D721Med (cell line): ENCODE results near the gene SBF2.
"Not testable (repeated sequence)": the region's sequence is repeated elsewhere in the genome, so short reads cannot be mapped to it uniquely, and the experiment has no call there.

Experiments used
- DNase-seq: peaks from one replicate; pipeline ENCODE4 v3.0.0; 2011; ENCODE audit warnings: low spot score; ENCODE audit not compliant: insufficient read length
- FAIRE-seq: peaks from 2 replicates; lab custom pipeline; 2011; peaks lifted over from hg19 to GRCh38; lab: Jason Lieb, UNC
- TF ChIP-seq, protein P1 (sequence below): IDR thresholded peaks from 2 replicates; pipeline ENCODE4 v1.5.1; 2012; ENCODE audit warnings: mild to moderate bottlenecking, control low read depth; ENCODE audit not compliant: insufficient read depth; ENCODE audit errors: missing control alignments

Gene SBF2

DNA sequence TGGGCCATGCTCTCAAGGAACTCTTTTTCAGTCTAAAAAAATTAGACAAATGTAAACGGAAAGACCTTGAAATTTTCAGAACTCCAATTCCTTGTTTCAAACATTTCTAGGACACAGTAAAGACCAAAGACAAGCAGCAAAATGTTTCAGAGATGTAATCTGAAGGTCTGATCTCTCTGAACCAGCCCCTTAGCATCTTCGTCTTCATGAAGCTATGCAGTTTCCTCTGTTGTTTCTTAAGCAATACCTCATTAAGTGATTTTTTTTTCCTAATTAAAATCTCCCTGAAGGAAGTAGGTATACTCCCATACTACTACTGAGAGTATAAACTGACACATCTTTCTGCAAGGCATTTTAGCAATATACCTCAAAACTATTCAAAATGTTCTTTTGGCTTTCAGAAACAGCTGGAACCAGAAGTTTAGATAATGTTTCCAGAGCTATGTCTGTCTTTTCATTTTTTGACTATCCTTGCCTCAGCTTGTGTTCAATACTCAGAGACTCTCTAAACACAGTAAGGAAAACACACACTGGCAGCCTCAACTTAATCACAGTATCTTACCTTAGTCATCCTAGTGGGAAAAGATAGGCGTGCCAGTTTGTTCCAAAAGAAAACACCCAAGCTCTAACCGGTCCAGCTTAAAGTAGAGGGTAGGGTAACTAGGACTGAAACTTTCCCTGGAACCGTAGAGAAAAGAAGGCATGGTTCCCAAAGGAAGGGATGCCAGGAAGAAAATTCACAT is 25.1 kb downstream of the SBF2 start:
- FAIRE-seq = no peak
- TF ChIP-seq, protein P1, sequence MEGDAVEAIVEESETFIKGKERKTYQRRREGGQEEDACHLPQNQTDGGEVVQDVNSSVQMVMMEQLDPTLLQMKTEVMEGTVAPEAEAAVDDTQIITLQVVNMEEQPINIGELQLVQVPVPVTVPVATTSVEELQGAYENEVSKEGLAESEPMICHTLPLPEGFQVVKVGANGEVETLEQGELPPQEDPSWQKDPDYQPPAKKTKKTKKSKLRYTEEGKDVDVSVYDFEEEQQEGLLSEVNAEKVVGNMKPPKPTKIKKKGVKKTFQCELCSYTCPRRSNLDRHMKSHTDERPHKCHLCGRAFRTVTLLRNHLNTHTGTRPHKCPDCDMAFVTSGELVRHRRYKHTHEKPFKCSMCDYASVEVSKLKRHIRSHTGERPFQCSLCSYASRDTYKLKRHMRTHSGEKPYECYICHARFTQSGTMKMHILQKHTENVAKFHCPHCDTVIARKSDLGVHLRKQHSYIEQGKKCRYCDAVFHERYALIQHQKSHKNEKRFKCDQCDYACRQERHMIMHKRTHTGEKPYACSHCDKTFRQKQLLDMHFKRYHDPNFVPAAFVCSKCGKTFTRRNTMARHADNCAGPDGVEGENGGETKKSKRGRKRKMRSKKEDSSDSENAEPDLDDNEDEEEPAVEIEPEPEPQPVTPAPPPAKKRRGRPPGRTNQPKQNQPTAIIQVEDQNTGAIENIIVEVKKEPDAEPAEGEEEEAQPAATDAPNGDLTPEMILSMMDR = no peak
- DNase-seq = no peak

- DNase-seq (no peak), FAIRE-seq (no peak)
Observed at GRCh38 chr11:10267821-10268220, 26.2 kb downstream of the SBF2 start.

GRCh38 chr11:10265936-10266335 is 28.1 kb downstream of the SBF2 start:
- DNase-seq (no peak), FAIRE-seq (no peak)
- TF ChIP-seq, protein P1 = no peak

More at GRCh38 chr11:10267821-10268220, 26.2 kb downstream of the SBF2 start:
- TF ChIP-seq, protein P1 = no peak

GRCh38 chr11:10264716-10265115 is 29.3 kb downstream of the SBF2 start:
- not testable (repeated sequence) for FAIRE-seq, DNase-seq

- DNase-seq (no peak), FAIRE-seq (no peak)
- TF ChIP-seq, protein P1 = no peak
Observed at GRCh38 chr11:10263929-10264328, 30.1 kb downstream of the SBF2 start.

- no peak for FAIRE-seq
- no peak for DNase-seq
- TF ChIP-seq, protein P1 = no peak
Observed at GRCh38 chr11:10261821-10262220, 32.2 kb downstream of the SBF2 start.

GRCh38 chr11:10257478-10257877 is 36.5 kb downstream of the SBF2 start:
- FAIRE-seq (no peak), DNase-seq (no peak)
- TF ChIP-seq, protein P1 = no peak
